Mucosa of descending colon (tissue), 3 donors: ENCODE measurements around the gene HHAT. TPM values are rescaled to one million over a fixed set of nuclear protein-coding genes. Genes with fewer than 3 reads are reported as not detected.

Experiments
- ATAC-seq: fragments of 200-7000 bp; cut with Tn5 transposase; one replicate; pipeline ENCODE4 v1.9.1; 2020; ENCODE audit warnings: mild to moderate bottlenecking, moderate library complexity
- DNase-seq, 3 donors: peaks; one replicate each; pipeline ENCODE4 v3.0.0-alpha.2; 2020
- H3K36me3 ChIP-seq: fragments of 200-600 bp; one replicate; pipeline ENCODE4 v1.8.0; 2021; ENCODE audit warnings: low read depth, mild to moderate bottlenecking
- H3K4me1 ChIP-seq: fragments of 200-600 bp; one replicate; pipeline ENCODE4 v1.8.0; 2021; ENCODE audit warnings: low read depth, mild to moderate bottlenecking
- H3K4me3 ChIP-seq: fragments of 200-600 bp; one replicate; pipeline ENCODE4 v1.8.0; 2021; ENCODE audit warnings: mild to moderate bottlenecking
- H3K9me3 ChIP-seq: fragments of 200-600 bp; one replicate; pipeline ENCODE4 v1.8.0; 2021; ENCODE audit warnings: mild to moderate bottlenecking
- intact Hi-C, 2 donors: fragments of 100-400 bp; cut with DNase I in 1 of 2; cut with micrococcal nuclease in 1 of 2; formaldehyde crosslinking; loops; one replicate each; pipeline versions ENCODE4 v1.11.0 to v1.11.1; 2022; cut with DNase I, micrococcal nuclease
- total RNA-seq, 3 donors: library from RNA; stranded (reverse); fragmentation: NEBNext Ultra II Directional in 2 of 3; extraction: Animal tissue kit (Norgen Biotek cat#: 25700) in 2 of 3; gene quantifications; one replicate each; pipeline versions ENCODE4 v1.2.1 to v1.2.4, GENCODE V29; 2021 to 2023
- TF ChIP-seq, protein P1 (sequence below): fragments of 200-600 bp; IDR thresholded peaks from one replicate; pipeline ENCODE4 v1.8.0; 2022; ENCODE audit warnings: antibody characterized with exemption, mild to moderate bottlenecking
- donor health status: DM: no; HTN: no; CAD: no; lungs with moderate emphysema.
- donor health status: DM: no; HTN: no; CAD: no.
- donor health status: DM: no; HTN: yes; CAD: no.

The HHAT gene
- total RNA-seq, 3 donors from 2014 or later: 4.1 to 8.6 (median 5.9) TPM

GRCh38 chr1:210448297-210448892, 119.7 kb downstream of the HHAT start:
- H3K4me3 ChIP-seq: no peak overlapping the region
- no peaks in the 10 kb centered on the region for H3K9me3 ChIP-seq
- TF ChIP-seq, protein P1, sequence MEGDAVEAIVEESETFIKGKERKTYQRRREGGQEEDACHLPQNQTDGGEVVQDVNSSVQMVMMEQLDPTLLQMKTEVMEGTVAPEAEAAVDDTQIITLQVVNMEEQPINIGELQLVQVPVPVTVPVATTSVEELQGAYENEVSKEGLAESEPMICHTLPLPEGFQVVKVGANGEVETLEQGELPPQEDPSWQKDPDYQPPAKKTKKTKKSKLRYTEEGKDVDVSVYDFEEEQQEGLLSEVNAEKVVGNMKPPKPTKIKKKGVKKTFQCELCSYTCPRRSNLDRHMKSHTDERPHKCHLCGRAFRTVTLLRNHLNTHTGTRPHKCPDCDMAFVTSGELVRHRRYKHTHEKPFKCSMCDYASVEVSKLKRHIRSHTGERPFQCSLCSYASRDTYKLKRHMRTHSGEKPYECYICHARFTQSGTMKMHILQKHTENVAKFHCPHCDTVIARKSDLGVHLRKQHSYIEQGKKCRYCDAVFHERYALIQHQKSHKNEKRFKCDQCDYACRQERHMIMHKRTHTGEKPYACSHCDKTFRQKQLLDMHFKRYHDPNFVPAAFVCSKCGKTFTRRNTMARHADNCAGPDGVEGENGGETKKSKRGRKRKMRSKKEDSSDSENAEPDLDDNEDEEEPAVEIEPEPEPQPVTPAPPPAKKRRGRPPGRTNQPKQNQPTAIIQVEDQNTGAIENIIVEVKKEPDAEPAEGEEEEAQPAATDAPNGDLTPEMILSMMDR: no peak
- H3K36me3 ChIP-seq: no peaks in the 10 kb centered on the region
- DNase-seq (peak in 1 of 3 donors; percentile 40), ATAC-seq (no peak)
- H3K4me1 ChIP-seq: no peaks in the 10 kb centered on the region
- intact Hi-C loops: no loop called here

- Histone ChIP-seq H3K9me3 (no peaks in the 10 kb centered on the region), H3K4me3 (no peak overlapping the region), H3K36me3 (no peaks in the 10 kb centered on the region), H3K4me1 (no peaks in the 10 kb centered on the region)
- TF ChIP-seq, protein P1: no peak
- no peak for ATAC-seq
- intact Hi-C loops: no loop called here
- no peak for DNase-seq
These were observed 127.3 kb downstream of the HHAT start for GRCh38 chr1:210455840-210456603.

DNA sequence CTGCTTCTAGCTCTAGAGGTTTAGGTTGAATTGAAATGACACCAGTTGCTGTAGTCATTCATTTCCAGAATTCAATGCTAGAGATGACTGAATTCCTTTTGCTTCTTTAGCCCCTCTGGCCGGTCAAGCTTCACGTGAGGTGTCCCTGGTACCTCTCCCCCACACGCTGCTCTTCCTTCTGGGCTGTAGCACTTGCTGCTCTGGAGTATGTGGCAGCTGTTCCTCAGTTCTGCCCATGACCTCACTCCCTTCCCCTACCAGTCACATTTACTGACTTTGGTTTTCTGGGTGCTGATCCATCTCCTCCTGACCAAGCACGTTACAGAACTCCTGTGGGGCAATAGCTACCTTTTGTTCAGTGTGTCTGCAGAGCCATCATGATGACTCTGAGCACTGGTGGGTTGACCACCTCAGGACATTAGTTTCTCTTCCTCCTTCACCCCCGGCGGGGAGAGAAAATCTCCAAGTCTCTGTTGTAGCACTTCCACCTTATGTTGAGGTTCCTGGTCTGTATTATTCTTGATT, 128.1 kb downstream of the HHAT start:
- intact Hi-C loops: no loop called here
- Histone ChIP-seq H3K4me1 (no peaks in the 10 kb centered on the region), H3K4me3 (no peak overlapping the region), H3K9me3 (no peaks in the 10 kb centered on the region), H3K36me3 (no peaks in the 10 kb centered on the region)
- TF ChIP-seq, protein P1: no peak
- no peak for DNase-seq
- no peak for ATAC-seq

GRCh38 chr1:210457568-210457967, 128.9 kb downstream of the HHAT start:
- TF ChIP-seq, protein P1: no peak
- Histone ChIP-seq H3K4me1 (no peaks in the 10 kb centered on the region), H3K4me3 (no peak overlapping the region), H3K9me3 (no peaks in the 10 kb centered on the region), H3K36me3 (no peaks in the 10 kb centered on the region)
- ATAC-seq (no peak), DNase-seq (no peak)
- intact Hi-C loops: no loop called here

DNA sequence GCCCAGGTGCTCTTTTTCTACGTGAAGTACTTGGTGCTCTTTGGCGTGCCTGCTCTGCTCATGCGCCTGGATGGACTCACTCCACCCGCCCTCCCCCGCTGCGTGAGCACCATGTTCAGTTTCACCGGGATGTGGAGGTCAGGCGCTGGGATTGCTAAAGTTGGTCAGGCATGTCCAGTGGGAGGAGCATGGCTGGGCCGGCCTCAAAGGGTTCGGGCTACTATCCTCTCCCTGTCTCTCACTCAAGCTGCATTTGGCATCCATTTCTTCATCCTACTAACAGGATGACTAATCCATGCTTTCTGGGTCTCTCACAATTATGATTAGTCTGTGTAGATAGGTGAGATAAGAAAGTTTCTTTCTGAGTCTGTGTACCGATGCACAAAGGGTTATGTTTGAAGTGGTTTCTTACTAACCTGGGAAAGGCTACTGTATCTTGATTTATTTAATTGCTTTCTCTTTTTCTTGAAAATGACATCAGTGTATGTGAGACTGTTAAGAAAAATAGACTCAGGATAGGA, 135.9 kb downstream of the HHAT start:
- no peaks in the 10 kb centered on the region for H3K9me3 ChIP-seq
- TF ChIP-seq, protein P1: no peak
- no peak for ATAC-seq
- no peak for DNase-seq
- H3K4me3 ChIP-seq: no peak overlapping the region
- H3K36me3 ChIP-seq: no peaks in the 10 kb centered on the region
- H3K4me1 ChIP-seq: no peaks in the 10 kb centered on the region
- intact Hi-C loops: no loop called here
